SU-DHL-6 (cell line): ENCODE results near the gene SRRT.

Source experiments
- H2AFZ ChIP-seq: fragments of 200-600 bp; sonication (generic); 2 replicates; pipeline ENCODE4 v1.6.1; 2014; ENCODE audit warnings: low read depth, mild to moderate bottlenecking, moderate library complexity, mixed read lengths, antibody characterized with exemption, low read length; ENCODE audit not compliant: severe bottlenecking
- H3F3A ChIP-seq: fragments of 200-600 bp; shearing (Covaris generic); 2 replicates; pipeline ENCODE4 v1.6.0; 2016; ENCODE audit warnings: antibody characterized with exemption, mild to moderate bottlenecking; ENCODE audit not compliant: insufficient read depth
- H3K27ac ChIP-seq: fragments of 200-600 bp; sonication (generic); 2 replicates; pipeline ENCODE4 v1.5.1; 2016; ENCODE audit warnings: low read depth, mild to moderate bottlenecking, low read length, moderate library complexity, mixed read lengths
- H3K27me3 ChIP-seq: fragments of 200-600 bp; sonication (generic), shearing (Covaris generic); 2 replicates; pipeline ENCODE4 v1.6.0; 2014; ENCODE audit warnings: mild to moderate bottlenecking, low read length
- H3K36me3 ChIP-seq: fragments of 200-600 bp; sonication (generic); 2 replicates; pipeline ENCODE4 v1.6.1; 2014; ENCODE audit warnings: mild to moderate bottlenecking, low read length, mixed read lengths
- H3K4me2 ChIP-seq: fragments of 300-600, 200-600 bp; shearing (Covaris generic), sonication (generic); 2 replicates; pipeline ENCODE4 v1.6.0; 2014; ENCODE audit warnings: low read length, low read depth, mild to moderate bottlenecking; ENCODE audit not compliant: poor library complexity, severe bottlenecking
- H3K4me3 ChIP-seq: fragments of 200-600 bp; sonication (generic); 2 replicates; pipeline ENCODE4 v1.5.1; 2014; ENCODE audit warnings: antibody characterized with exemption, low read length, mild to moderate bottlenecking, mixed read lengths; ENCODE audit not compliant: insufficient read depth, poor library complexity, severe bottlenecking
- H3K79me2 ChIP-seq: fragments of 200-600 bp; sonication (generic); 2 replicates; pipeline ENCODE4 v1.6.1; 2014; ENCODE audit warnings: mild to moderate bottlenecking, low read length, moderate library complexity; ENCODE audit not compliant: insufficient read depth
- H3K9ac ChIP-seq: fragments of 200-600 bp; sonication (generic); 2 replicates; pipeline ENCODE4 v1.7.0; 2014; ENCODE audit warnings: mild to moderate bottlenecking, low read length
- H3K9me2 ChIP-seq: fragments of 200-600 bp; sonication (generic); replicated peaks from 2 replicates; pipeline ENCODE4 v1.6.1; 2014; ENCODE audit warnings: low read length; ENCODE audit not compliant: insufficient read depth
- H3K9me3 ChIP-seq: fragments of 200-600 bp; sonication (generic); 2 replicates; pipeline ENCODE4 v1.6.1; 2014; ENCODE audit warnings: low read length, mixed read lengths; ENCODE audit not compliant: insufficient read depth
- H4K20me1 ChIP-seq: fragments of 200-600 bp; sonication (generic); 2 replicates; pipeline ENCODE4 v1.6.1; 2014; ENCODE audit warnings: low read depth, mild to moderate bottlenecking, antibody characterized with exemption, low read length, moderate library complexity, mixed read lengths
- CTCF ChIP-seq: fragments of 200-600 bp; sonication (generic); IDR thresholded peaks from one replicate; pipeline ENCODE4 v1.5.1; 2017; ENCODE audit warnings: antibody characterized with exemption, mild to moderate bottlenecking, low read length, moderate library complexity; ENCODE audit not compliant: insufficient read depth, poor library complexity, severe bottlenecking
- EZH2phosphoT487 ChIP-seq: fragments of 200-600 bp; sonication (generic), shearing (Covaris generic); conservative IDR thresholded peaks from 2 replicates; pipeline ENCODE4 v1.6.1; 2018; ENCODE audit warnings: mild to moderate bottlenecking, antibody characterized with exemption, low read length, moderate library complexity, mixed read lengths

SRRT gene

GRCh38 chr7:100825751-100826513, 49.0 kb upstream of the SRRT start:
- H3K9me2 ChIP-seq, result no peaks in the 10 kb centered on the region
- no peaks in the 10 kb centered on the region for H4K20me1 ChIP-seq
- H3K4me3 ChIP-seq, result no peak overlapping the region
- H3K36me3 ChIP-seq, result no peaks in the 10 kb centered on the region
- H3K4me2 ChIP-seq, result no peak overlapping the region
- no peaks in the 10 kb centered on the region for H3F3A ChIP-seq
- H3K9ac ChIP-seq, result no peak overlapping the region
- no peak overlapping the region for H3K27ac ChIP-seq
- no peaks in the 10 kb centered on the region for H3K27me3 ChIP-seq
- no peaks in the 10 kb centered on the region for H3K79me2 ChIP-seq
- TF ChIP-seq EZH2phosphoT487 (no peak), CTCF (peak; percentile 13)
- H2AFZ ChIP-seq, result no peak overlapping the region
- no peaks in the 10 kb centered on the region for H3K9me3 ChIP-seq

- H3K9me3 ChIP-seq, result no peaks in the 10 kb centered on the region
- no peak overlapping the region for H3K27ac ChIP-seq
- no peaks in the 10 kb centered on the region for H4K20me1 ChIP-seq
- TF ChIP-seq CTCF (no peak), EZH2phosphoT487 (no peak)
- H3K9me2 ChIP-seq, result no peaks in the 10 kb centered on the region
- no peak overlapping the region for H3K9ac ChIP-seq
- H3F3A ChIP-seq, result no peaks in the 10 kb centered on the region
- H3K27me3 ChIP-seq, result no peaks in the 10 kb centered on the region
- H3K36me3 ChIP-seq, result no peaks in the 10 kb centered on the region
- no peaks in the 10 kb centered on the region for H3K79me2 ChIP-seq
- H2AFZ ChIP-seq, result no peak overlapping the region
- H3K4me2 ChIP-seq, result no peak overlapping the region
- no peak overlapping the region for H3K4me3 ChIP-seq
These were observed 48.2 kb upstream of the SRRT start for GRCh38 chr7:100826514-100827329.

GRCh38 chr7:100827330-100828226, 47.3 kb upstream of the SRRT start, which contains the start of gene EPHB4:
Gene EPHB4, minus strand, starts transcription at chr7:100827523. Its CDS starts 493 bp downstream, at chr7:100827030.
- no peak within 1 kb of the TSS for H2AFZ ChIP-seq
- TF ChIP-seq EZH2phosphoT487, result no peak
- TF ChIP-seq CTCF, result no peak
- no peaks in the 10 kb centered on the region for H3K79me2 ChIP-seq
- H3K4me2 ChIP-seq, result no peak within 1 kb of the TSS
- H3K9me3 ChIP-seq, result no peaks in the 10 kb centered on the region
- H3K4me3 ChIP-seq, result no peak within 1 kb of the TSS
- H3F3A ChIP-seq, result no peaks in the 10 kb centered on the region
- no peaks in the 10 kb centered on the region for H3K36me3 ChIP-seq
- H3K27ac ChIP-seq, result no peak within 1 kb of the TSS
- H3K27me3 ChIP-seq, result no peaks in the 10 kb centered on the region
- no peaks in the 10 kb centered on the region for H3K9me2 ChIP-seq
- no peak within 1 kb of the TSS for H3K9ac ChIP-seq
- H4K20me1 ChIP-seq, result no peaks in the 10 kb centered on the region
